Stimulated activated CD4-positive, alpha-beta T cell treated with anti-CD3 and anti-CD28 coated beads, Interleukin-15, amount 100 ng/mL, for 48 hours (primary cell): Measurements from ENCODE around the gene KCNMB3.
"Not testable (repeated sequence)": the region's sequence is repeated elsewhere in the genome, so short reads cannot be mapped to it uniquely, and the experiment has no call there.

ENCODE experiments used
- DNase-seq, 2 donors: peaks; one replicate each; pipeline ENCODE4 v3.0.0-alpha.2; 2020; ENCODE audit warnings: low read depth in 2 of 2

The KCNMB3 gene

GRCh38 chr3:179264449-179264848 is 13.5 kb upstream of the KCNMB3 start:
- no peak for DNase-seq

- DNase-seq = no peak
Observed at GRCh38 chr3:179263134-179263533, 12.2 kb upstream of the KCNMB3 start.

GRCh38 chr3:179260949-179261765 is 10.2 kb upstream of the KCNMB3 start:
- DNase-seq = peak; percentile 15 to 45

DNA sequence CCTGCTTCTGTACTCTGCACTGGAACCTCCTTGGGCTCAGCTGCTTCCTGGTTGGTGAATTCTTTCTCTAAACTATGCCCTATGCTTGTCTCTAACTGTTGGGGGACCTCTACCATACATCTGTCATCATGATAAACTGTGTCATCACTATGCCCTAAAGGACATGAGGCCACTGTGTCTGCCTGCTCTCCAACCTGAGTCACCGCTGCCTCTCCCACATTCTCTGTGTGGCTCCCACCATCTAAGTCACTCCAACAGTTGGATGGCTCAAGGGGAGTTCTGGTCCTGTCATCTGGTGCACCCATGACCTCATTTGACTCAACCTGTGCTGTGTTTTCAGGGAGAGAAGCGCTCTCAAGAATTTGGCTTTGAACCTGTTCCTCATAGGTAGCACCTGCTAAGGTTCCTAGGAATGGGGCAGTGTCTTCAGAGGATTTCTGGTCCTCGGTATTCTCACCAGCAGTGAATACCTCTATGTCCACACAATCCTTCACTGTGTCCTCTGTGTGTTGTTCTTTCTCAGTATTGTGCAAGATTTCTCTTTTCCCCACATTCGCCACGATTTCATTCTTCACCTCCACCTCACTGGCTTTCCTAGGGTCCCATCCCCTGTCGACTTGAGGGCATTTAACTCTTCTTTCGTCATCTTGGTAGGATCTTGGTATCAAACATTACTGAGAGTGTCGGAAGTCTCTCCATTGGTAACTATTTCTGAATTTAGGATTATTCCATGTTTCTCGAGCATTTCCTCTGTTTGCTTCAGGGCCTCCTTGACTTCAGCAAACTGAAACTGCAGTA is 9.2 kb upstream of the KCNMB3 start:
- DNase-seq = not testable (repeated sequence)

DNA sequence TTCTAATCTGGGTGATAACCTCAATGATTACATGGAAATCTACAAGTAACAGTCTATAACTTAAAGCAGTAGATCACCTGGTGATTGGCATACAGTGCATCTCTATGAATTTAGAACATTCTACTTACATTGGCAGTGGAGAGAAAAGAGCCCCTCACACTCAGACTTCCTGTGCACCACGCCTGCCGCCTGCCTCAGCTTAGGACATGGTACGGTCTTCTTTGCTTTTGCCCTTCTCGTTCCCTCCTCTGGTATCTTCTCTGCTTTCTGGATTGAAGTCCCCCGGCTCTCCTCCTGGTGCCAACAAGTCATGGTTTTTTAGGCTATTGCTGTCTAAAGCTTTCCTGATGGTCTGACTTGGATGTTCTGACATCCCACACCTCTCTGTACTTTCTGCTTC is 7.9 kb upstream of the KCNMB3 start:
- no peak for DNase-seq

DNA sequence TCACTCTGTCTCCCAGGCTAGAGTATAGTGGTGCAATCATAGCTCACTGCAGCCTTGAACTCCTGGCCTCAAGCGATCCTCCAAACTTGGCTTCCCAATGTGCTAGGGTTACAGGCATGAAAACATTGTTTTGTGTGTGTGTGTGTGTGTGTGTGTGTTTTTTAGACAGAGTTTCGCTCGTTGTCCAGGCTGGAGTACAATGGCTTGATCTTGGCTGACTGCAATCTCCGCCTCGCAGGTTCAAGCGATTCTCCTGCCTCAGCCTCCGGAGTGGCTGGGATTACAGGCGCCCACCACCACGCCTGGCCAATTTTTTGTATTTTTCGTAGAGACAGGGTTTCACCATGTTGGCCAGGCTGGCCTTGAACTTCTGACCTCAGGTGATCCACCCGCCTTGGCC is 6.8 kb upstream of the KCNMB3 start:
- not testable (repeated sequence) for DNase-seq

DNA sequence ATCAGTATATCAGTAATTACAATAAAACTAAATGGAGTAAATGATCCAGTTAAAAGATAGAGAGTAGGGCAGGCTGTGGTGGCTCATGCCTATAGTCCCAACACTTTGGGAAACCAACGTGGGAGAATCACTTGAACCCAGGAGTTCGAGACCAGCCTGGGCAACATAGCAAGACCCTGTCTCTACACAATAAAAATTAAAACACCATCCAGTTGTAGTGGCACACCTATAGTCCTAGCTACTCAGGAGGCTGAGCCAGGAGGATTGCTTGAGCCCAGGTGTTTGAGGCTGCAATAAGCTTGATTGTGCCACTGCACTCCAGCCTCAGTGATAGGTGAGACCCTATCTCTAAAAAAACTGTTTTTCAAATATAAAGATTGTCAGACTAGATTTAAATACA is 5.9 kb upstream of the KCNMB3 start:
- no peak for DNase-seq

DNA sequence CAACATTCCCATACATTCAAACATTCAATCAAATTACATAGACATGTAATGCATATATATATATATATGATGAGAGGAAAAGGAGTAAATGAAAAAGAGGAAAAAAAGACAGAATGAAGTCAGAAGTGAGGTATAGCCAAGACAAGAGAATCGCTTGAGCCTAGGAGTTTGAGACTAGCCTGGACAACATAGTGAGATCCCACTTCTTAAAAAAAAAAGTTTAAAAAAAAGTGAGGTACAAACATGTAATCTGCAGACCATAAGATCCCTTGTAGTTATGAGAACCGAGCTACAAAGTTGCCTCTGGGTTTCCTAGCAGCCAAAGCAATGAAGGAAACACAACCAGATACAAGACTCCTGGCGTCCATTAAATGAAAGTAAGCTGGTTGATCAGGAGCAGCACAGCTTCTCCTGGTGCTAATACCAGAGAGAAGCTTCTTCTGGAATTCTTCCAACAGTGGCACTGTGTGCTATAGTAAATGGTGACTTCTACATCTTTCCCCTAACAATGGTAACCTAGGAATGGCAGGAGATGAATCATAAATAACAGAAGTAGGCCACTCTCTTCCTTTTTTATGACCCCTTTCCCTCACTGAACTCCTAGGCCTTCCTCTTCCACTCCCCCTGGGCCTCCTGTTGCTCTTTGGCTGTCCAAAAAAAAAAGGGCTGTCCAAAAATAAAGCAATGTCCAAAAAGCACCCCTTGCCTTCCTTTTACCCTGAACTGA is 3.5 kb downstream of the KCNMB3 start:
- no peak for DNase-seq

- DNase-seq = no peak
Observed at GRCh38 chr3:179244878-179245277, 6.0 kb downstream of the KCNMB3 start.

- DNase-seq = not testable (repeated sequence)
Observed at GRCh38 chr3:179242859-179243258, 8.1 kb downstream of the KCNMB3 start.

DNA sequence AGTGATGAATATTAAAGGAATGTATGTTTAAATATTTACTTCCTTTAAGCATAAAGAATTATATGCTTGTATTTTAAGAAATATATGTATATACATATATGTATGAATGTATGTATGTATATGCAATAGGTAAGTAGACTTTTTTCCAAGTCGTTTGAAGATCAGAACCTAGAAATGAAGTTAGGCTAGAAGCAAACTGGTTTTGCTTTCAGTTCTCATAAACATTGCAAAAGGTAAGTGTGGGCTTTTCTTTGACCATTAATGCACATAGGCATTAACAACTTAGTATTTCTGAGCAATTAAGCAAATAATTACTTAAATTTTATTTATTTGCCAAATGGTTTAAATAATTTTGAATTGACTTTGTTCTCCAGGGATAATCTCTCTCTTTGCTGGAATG is 10.6 kb downstream of the KCNMB3 start:
- DNase-seq = not testable (repeated sequence)

GRCh38 chr3:179236669-179237301 is 14.1 kb downstream of the KCNMB3 start:
- DNase-seq = no peak

GRCh38 chr3:179234199-179234598 is 16.7 kb downstream of the KCNMB3 start:
- DNase-seq = no peak

- DNase-seq = no peak
Observed at GRCh38 chr3:179233043-179233442, 17.9 kb downstream of the KCNMB3 start.

DNA sequence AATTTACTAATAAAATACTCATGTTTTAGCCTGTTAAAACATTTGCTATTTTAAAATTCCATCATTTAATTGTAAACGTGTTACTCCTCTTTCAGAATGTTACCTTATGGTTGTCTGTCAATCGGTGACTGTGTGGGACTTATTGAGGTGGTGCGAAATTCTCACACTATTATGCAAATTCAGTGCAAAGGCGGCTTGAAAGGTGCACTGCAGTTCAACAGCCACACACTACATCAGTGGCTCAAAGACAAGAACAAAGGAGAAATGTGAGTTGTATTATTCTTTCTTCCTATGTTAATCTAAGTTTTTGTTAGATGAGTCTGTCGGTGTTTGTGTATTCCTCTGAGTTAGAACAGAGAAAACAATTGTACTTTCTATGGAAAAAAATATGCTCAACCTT is 21.7 kb downstream of the KCNMB3 start:
- no peak for DNase-seq

DNA sequence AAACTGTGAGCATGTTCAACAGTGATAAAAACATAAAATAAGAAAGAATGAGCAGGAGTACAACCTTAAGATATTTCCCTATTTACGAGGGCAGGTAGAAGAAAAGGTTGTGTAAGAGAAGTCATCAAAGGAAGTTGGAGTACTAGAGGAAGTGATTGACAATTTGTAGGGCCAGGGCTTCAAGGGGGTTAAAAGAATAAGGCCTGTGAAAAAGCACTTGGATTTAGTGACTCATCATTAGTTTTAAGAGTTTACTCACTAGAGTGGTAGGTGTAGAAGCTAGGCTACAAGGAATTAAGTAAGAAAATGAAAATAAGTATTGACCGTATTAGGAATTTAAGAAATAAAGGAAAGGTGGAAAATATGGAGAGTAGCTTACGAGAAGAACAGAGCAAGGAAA is 23.6 kb downstream of the KCNMB3 start:
- no peak for DNase-seq

DNA sequence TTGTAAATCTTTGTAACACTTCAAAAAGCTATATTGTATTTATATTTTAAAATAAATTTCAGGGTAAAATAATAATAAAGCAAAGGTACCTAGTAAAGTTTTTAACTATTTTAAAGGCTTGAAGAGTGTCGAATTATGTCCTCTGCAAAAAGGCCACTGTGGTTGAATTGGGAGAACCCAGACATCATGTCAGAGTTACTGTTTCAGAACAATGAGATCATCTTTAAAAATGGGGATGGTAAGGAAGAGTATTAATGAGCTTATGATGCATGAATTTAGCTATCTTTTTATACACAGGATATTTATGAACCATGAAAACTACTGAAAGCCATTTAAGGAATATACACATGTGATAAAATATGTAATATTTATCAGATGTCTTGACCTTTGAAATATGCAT is 26.3 kb downstream of the KCNMB3 start:
- no peak for DNase-seq

DNA sequence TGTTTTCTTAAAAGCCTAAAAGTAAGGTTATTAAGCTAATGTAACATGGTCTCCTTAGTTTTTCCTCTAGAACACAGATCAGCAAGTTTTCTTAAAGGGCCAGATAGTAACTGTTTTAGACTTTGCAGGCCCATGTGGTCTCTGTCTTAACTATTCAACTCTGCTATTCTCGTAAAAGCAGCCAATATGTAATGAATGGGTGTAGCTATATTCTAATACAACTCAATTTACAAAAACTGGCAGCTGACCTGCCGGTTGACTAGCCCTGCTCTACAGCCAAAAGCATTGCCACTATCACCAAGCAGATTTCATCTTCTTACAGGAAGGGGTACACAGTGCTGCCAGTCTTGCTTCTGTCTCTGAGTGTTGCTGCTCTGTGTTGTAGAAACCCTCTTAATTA is 27.4 kb downstream of the KCNMB3 start:
- no peak for DNase-seq

DNA sequence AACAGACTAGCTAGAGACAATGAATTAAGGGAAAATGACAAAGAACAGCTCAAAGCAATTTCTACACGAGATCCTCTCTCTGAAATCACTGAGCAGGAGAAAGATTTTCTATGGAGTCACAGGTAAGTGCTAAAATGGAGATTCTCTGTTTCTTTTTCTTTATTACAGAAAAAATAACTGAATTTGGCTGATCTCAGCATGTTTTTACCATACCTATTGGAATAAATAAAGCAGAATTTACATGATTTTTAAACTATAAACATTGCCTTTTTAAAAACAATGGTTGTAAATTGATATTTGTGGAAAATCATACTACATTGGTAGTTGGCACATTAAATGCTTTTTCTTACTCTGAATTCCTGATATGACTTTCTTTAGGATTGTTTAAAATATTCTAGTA is 32.7 kb downstream of the KCNMB3 start:
- DNase-seq = not testable (repeated sequence)

DNA sequence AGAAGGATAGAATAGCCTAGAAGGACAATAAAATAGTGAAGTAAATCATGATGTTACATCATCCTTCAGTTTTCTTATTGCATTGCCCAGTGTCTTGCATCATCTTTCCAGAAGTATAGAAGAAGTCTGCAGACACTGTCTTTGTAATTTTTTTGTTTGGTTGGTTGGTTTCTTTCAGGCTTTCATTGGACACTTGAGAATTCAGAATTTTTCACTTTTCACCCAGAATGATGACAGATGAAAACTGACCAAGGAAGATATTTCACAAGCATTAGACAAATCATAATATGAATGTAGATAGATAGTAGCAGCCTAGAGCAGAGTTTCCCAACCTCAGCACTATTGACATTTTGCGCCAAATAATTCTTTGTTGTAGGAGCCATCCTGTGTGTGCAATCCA is 35.4 kb downstream of the KCNMB3 start:
- not testable (repeated sequence) for DNase-seq

DNA sequence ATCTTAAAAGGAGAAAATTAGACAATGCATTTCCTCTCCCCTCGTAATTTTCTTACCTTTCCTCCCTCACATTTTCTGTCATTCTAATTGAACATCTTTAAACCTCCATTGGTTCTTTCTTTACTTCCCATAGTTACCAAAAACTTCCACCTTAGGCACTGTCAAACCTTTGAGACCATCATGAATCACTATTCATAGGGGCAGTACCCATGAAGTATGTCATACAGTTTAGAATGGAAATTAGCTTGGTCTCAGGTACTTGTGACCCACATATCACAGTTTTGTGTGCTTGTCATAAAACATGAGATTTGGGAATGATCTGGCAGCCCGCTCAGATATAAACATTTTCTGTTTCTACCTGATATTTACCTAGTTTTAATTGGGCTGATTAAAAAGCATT is 50.1 kb downstream of the KCNMB3 start:
- no peak for DNase-seq

- no peak for DNase-seq
Observed at GRCh38 chr3:179196700-179197099, 54.2 kb downstream of the KCNMB3 start.
